Lower lobe of right lung (tissue), 2 donors: ENCODE results near the gene WDR1. TPM values are rescaled to one million over a fixed set of nuclear protein-coding genes. Genes with fewer than 3 reads are reported as not detected.

Experiments
- ATAC-seq, 2 donors: fragments of 200-7000 bp; cut with Tn5 transposase; one replicate each; pipeline ENCODE4 v1.9.1; 2020 to 2022; ENCODE audit warnings: mild to moderate bottlenecking in 2 of 2, moderate library complexity in 2 of 2
- DNase-seq: peaks from one replicate; pipeline ENCODE4 v3.0.0-alpha.2; 2020
- H3K27ac ChIP-seq: fragments of 200-600 bp; one replicate; pipeline ENCODE4 v1.8.0; 2022
- H3K27me3 ChIP-seq: fragments of 200-600 bp; one replicate; pipeline ENCODE4 v1.8.0; 2022; ENCODE audit warnings: low read depth
- H3K36me3 ChIP-seq: fragments of 200-600 bp; one replicate; pipeline ENCODE4 v1.8.0; 2022; ENCODE audit warnings: mild to moderate bottlenecking
- H3K4me1 ChIP-seq: fragments of 200-600 bp; one replicate; pipeline ENCODE4 v1.8.0; 2022
- H3K4me3 ChIP-seq: fragments of 200-600 bp; one replicate; pipeline ENCODE4 v1.8.0; 2022; ENCODE audit warnings: mild to moderate bottlenecking
- H3K9me3 ChIP-seq: fragments of 200-600 bp; one replicate; pipeline ENCODE4 v1.8.0; 2022
- intact Hi-C: fragments of 100-400 bp; cut with DNase I; formaldehyde crosslinking; loops from one replicate; pipeline ENCODE4 v1.11.0; 2022
- total RNA-seq: library from RNA; stranded (reverse); fragmentation: NEBNext Ultra II Directional; extraction: Animal tissue kit (Norgen Biotek cat#: 25700); gene quantifications from one replicate; pipeline ENCODE4 v1.2.1, GENCODE V29; 2021
- TF ChIP-seq, protein P1 (sequence below): fragments of 200-600 bp; IDR thresholded peaks from one replicate; pipeline ENCODE4 v1.8.0; 2022; ENCODE audit warnings: antibody characterized with exemption, mild to moderate bottlenecking
- donor health status: DM: no; HTN: yes; CAD: no; lungs with severe emphysema.

The WDR1 gene
- total RNA-seq, 1 donor from 2014 or later, result 233 TPM

DNA sequence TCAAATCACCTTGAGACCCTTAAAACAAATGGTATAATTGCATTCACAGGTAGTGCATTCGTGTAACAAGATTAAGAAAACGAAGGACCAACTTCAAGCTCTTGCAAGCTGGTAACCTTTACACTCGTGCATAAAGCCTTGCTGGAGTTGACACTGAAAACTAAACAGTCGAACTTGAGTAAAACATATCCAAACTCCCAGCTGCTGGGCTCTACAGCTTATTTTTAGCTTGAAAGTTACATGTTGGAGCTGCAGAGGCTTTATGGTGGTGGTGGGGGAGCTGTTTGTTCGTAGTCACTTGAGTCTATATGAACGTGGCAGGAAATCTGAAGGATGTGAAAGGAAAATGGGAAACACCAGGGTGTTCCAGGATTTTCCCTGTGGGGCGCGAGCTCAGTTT lies 2.7 kb upstream of the WDR1 start:
- no peak for ATAC-seq

DNA sequence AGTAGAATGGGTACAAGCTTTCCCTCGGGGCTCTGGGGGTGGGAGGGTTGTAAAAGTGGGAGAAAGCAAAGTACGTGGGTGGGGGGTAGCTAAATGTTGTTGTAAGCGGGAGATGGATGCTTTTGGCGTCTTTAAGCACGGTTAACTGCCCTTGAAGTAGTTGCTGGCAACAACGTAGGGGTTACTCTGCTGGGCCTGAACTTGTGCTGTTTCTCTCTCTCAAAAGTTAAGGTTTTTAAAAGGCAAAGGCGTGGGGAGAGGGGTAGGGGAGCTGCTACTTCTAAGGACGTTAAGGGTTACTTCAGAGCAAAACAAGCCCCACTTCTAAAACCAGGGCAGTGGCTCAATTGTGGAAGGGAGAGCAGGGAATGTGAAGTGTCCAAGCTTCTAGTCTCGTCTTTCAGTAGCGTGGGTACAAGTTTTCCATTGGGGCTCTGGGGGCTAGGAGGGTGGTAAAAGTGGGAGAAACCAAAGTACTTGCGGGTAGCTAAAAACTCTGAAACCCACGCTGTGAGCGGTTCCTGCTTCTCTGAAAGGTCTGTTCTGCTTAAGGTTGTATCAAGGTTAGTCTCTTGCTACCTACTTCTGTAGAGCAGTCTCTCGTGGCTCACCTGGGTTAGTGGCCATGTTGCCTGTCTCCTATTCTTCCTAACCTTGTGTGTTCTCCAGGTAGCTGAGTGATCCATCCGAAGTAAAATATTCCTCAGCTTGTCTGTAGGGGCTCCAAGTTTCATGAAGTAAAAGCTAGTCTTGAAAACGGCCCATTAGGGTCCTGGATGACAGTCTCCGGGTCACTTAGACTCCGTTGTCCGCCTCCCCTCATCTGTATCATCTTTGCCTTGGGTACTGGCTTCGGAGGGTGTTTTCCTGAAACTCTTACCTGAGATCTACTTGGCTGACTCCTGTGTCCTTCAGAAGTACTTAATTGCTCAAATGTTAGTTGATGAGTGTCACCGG lies 1.7 kb upstream of the WDR1 start:
- H3K4me1 ChIP-seq, result peaks cover 42% of the 10 kb centered on the region
- no peaks in the 10 kb centered on the region for H3K9me3 ChIP-seq
- ATAC-seq (no peak), DNase-seq (no peak)
- H3K4me3 ChIP-seq, result peak overlapping the region; percentile 86
- H3K27me3 ChIP-seq, result no peaks in the 10 kb centered on the region
- TF ChIP-seq, protein P1, sequence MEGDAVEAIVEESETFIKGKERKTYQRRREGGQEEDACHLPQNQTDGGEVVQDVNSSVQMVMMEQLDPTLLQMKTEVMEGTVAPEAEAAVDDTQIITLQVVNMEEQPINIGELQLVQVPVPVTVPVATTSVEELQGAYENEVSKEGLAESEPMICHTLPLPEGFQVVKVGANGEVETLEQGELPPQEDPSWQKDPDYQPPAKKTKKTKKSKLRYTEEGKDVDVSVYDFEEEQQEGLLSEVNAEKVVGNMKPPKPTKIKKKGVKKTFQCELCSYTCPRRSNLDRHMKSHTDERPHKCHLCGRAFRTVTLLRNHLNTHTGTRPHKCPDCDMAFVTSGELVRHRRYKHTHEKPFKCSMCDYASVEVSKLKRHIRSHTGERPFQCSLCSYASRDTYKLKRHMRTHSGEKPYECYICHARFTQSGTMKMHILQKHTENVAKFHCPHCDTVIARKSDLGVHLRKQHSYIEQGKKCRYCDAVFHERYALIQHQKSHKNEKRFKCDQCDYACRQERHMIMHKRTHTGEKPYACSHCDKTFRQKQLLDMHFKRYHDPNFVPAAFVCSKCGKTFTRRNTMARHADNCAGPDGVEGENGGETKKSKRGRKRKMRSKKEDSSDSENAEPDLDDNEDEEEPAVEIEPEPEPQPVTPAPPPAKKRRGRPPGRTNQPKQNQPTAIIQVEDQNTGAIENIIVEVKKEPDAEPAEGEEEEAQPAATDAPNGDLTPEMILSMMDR, result no peak
- intact Hi-C loops, result no loop called here
- H3K27ac ChIP-seq, result peak overlapping the region; percentile 99
- H3K36me3 ChIP-seq, result peaks cover 22% of the 10 kb centered on the region

More for the DNA sequence above, 2.7 kb upstream of the WDR1 start:
- intact Hi-C loops, result no loop called here
- no peaks in the 10 kb centered on the region for H3K9me3 ChIP-seq
- H3K27ac ChIP-seq, result no peak overlapping the region
- TF ChIP-seq, protein P1, result no peak
- H3K27me3 ChIP-seq, result no peaks in the 10 kb centered on the region
- no peak for DNase-seq
- H3K4me1 ChIP-seq, result peaks cover 42% of the 10 kb centered on the region
- H3K4me3 ChIP-seq, result no peak overlapping the region
- peaks cover 12% of the 10 kb centered on the region for H3K36me3 ChIP-seq

DNA sequence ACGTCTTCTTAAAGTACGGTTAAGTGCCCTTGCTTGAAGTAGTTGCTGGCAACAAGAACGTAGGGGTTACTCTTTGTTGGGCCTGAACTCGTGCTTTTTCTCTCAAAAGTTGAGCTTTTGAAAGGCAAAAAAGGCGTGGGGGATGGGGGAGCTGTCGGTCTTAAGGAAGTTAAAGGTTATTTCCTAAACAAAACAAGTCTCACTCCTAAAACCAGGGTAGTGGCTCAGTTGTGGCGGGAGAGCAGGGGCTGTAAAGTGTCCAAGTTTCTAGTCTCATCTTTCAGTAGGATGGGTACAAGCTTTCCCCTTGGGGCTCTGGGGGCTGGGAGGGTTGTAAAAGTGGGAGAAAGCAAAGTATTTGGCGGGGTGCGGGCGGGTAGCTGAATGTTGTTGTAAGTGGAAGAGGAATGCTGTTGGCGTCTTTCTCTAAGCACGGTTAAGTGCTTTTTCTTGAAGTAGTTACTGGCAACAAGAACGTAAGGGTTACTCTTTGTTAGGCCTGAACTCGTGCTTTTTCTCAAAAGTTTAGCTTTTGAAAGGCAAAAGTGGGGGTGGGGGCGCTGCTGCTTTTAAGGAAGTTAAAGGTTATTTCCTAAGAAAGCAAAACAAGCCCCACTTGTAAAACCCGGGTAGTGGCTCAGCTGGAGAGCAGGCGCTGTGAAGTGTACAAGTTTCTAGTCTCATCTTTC lies 904 bp upstream of the WDR1 start:
- Histone ChIP-seq H3K27me3 (no peaks in the 10 kb centered on the region), H3K9me3 (no peaks in the 10 kb centered on the region), H3K27ac (peak overlapping the region; percentile 99), H3K4me3 (peak overlapping the region; percentile 86), H3K4me1 (peaks cover 40% of the 10 kb centered on the region), H3K36me3 (peaks cover 30% of the 10 kb centered on the region)
- DNase-seq, result no peak
- peak; percentile 2 to 23 for ATAC-seq
- intact Hi-C loops, result no loop called here
- TF ChIP-seq, protein P1, result no peak

DNA sequence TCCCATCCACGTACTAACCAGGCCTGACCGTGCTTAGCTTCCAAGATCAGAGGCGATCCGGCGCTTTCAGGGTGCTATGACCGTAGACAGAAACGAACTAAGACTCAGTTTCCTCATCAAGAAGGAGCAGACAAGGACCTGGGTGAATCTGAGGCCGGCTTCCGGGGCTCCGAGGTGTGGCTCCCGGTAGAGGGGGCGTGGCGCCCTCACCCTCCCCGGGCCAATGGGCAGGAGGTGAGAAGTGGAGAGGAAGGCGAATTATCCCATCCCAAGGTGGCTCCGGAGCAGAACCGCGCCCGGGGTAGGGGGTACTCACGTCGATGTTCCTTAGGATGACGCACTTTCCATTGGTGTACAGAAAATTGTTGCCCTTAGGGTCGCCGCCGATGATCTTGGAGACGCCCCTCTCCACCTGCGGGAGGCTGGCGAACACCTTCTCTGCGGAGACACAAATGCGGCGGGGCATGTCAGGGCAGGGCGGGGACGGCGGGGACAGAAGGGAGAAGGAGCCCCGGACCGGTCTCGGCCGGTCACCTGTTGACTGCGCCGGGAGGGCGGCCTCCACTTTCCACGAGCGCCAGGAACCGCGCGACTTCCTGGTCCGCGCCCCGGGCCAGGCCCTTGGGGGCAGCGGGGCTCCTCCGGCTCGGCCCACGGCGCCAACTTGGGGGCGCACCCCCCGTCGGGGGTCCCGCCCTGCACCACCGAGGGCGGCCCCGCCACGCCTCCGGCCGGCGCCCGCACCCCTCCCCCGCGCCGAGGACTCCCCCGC lies 616 bp downstream of the WDR1 start:
- DNase-seq (peak; percentile 81), ATAC-seq (peak; percentile 34 to 54)
- Histone ChIP-seq H3K4me1 (peaks cover 56% of the 10 kb centered on the region), H3K9me3 (no peaks in the 10 kb centered on the region), H3K36me3 (peaks cover 45% of the 10 kb centered on the region), H3K4me3 (peak overlapping the region; percentile 86), H3K27ac (peak overlapping the region; percentile 99), H3K27me3 (no peaks in the 10 kb centered on the region)
- intact Hi-C loops, result no loop called here
- TF ChIP-seq, protein P1, result no peak

DNA sequence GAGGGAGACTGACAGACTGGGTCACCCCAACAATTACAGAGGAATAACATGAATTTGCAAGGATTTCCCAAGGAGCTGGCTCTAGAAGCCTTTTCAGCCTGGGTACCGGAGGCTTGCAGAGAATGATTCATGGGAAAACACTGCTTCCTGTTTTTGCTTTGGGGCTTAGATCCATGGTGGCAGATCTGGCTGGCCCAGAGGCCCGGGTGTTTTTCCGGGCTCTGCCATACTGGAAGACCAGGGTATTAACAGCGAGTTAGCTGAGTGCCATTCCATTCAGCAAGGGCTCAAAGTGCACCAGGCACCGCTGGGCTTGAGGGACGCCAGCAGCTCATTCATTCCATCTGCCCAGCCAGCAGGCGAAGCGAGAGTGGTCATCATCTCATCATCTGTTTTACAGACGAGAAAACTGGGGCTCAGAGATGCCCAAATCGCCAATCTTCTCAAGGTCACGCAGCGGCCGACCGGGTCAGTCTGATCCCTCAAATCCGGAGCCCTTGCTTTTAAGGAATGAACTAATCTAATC lies 1.3 kb downstream of the WDR1 start:
- no peak for DNase-seq
- Histone ChIP-seq H3K9me3 (no peaks in the 10 kb centered on the region), H3K27me3 (no peaks in the 10 kb centered on the region), H3K4me3 (peak overlapping the region; percentile 86), H3K36me3 (peaks cover 52% of the 10 kb centered on the region), H3K27ac (peak overlapping the region; percentile 99), H3K4me1 (peaks cover 62% of the 10 kb centered on the region)
- no peak for ATAC-seq
- intact Hi-C loops, result no loop called here
- TF ChIP-seq, protein P1, result no peak
